Measurements from ENCODE around the gene BDH1.

DNA sequence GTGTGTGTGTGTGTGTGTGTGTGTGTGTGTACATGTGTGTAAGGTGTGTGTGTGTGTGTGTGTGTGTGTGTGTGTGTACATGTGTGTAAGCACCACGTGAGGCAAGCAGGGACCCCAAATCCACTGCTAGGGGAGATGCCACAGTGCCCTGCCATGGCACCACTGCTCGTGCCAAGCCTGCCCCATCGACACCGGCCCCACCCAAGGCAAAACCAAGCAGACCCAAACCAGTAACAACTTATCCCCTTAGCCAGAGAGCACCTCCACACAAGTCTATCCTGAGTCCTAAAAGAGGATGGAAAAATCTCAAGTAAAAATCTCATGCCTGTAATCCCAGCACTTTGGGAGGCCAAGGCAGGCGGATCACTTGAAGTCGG, 45.1 kb downstream of the BDH1 start:
- TF ChIP-seq EZH2 (IDR thresholded peaks at IDR 0.05; ENCODE audit: borderline replicate concordance, low read depth, low read length, severe bottlenecking), result no peak
- TF ChIP-seq, protein P1, sequence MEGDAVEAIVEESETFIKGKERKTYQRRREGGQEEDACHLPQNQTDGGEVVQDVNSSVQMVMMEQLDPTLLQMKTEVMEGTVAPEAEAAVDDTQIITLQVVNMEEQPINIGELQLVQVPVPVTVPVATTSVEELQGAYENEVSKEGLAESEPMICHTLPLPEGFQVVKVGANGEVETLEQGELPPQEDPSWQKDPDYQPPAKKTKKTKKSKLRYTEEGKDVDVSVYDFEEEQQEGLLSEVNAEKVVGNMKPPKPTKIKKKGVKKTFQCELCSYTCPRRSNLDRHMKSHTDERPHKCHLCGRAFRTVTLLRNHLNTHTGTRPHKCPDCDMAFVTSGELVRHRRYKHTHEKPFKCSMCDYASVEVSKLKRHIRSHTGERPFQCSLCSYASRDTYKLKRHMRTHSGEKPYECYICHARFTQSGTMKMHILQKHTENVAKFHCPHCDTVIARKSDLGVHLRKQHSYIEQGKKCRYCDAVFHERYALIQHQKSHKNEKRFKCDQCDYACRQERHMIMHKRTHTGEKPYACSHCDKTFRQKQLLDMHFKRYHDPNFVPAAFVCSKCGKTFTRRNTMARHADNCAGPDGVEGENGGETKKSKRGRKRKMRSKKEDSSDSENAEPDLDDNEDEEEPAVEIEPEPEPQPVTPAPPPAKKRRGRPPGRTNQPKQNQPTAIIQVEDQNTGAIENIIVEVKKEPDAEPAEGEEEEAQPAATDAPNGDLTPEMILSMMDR (IDR thresholded peaks at IDR 0.05; ENCODE audit: borderline replicate concordance, extremely low read depth, low read length, poor library complexity, severe bottlenecking), result no peak

All from DND-41 (cell line).